Astrocyte (in vitro differentiated cells and primary cell): ENCODE data around the gene MGAT2. TPM values are rescaled to one million over a fixed set of nuclear protein-coding genes. Genes with fewer than 3 reads are reported as not detected.
A peak's percentile ranks its signal among the peaks of the same experiment; 100 is the strongest.
"Not testable (repeated sequence)": the region's sequence is repeated elsewhere in the genome, so short reads cannot be mapped to it uniquely, and the experiment has no call there.

Experiments
- DNase-seq: peaks from one replicate; pipeline ENCODE4 v3.0.0-alpha.2; 2010; ENCODE audit warnings: low read depth
- FAIRE-seq: peaks from 2 replicates; lab custom pipeline; 2011; peaks lifted over from hg19 to GRCh38; lab: Jason Lieb, UNC
- H2AFZ ChIP-seq: 2 replicates; pipeline ENCODE4 v1.6.0; 2012; ENCODE audit warnings: low read depth, low read length, inconsistent platforms
- H3K27ac ChIP-seq: 2 replicates; pipeline ENCODE4 v1.5.1; 2011; ENCODE audit warnings: low read depth, low read length, inconsistent platforms
- H3K27me3 ChIP-seq: 2 replicates; pipeline ENCODE4 v1.6.0; 2011; ENCODE audit warnings: low read length, inconsistent platforms; ENCODE audit not compliant: insufficient read depth
- H3K36me3 ChIP-seq: 2 replicates; pipeline ENCODE4 v1.5.1; 2011; ENCODE audit warnings: low read length, inconsistent platforms; ENCODE audit not compliant: insufficient read depth
- H3K4me1 ChIP-seq: 2 replicates; pipeline ENCODE4 v1.5.1; 2011; ENCODE audit warnings: low read length, inconsistent platforms; ENCODE audit not compliant: insufficient read depth
- H3K4me2 ChIP-seq: 2 replicates; pipeline ENCODE4 v1.6.0; 2012; ENCODE audit warnings: low read length, inconsistent platforms
- H3K4me3 ChIP-seq: 2 replicates; pipeline ENCODE4 v1.5.1; 2011; ENCODE audit warnings: low read depth, mild to moderate bottlenecking, low read length, inconsistent platforms; ENCODE audit not compliant: insufficient read depth
- H3K79me2 ChIP-seq: 2 replicates; pipeline ENCODE4 v1.6.0; 2012; ENCODE audit warnings: mild to moderate bottlenecking, low read length, inconsistent platforms; ENCODE audit not compliant: insufficient read depth
- H3K9ac ChIP-seq: 2 replicates; pipeline ENCODE4 v1.6.0; 2012; ENCODE audit warnings: mild to moderate bottlenecking, low read length, inconsistent platforms
- H3K9me3 ChIP-seq: 2 replicates; pipeline ENCODE4 v1.5.1; 2012; ENCODE audit warnings: low read depth, mild to moderate bottlenecking, low read length, inconsistent platforms; ENCODE audit not compliant: insufficient read depth
- H4K20me1 ChIP-seq: 2 replicates; pipeline ENCODE4 v1.6.0; 2012; ENCODE audit warnings: low read length, inconsistent platforms; ENCODE audit not compliant: insufficient read depth
- H3K27ac Mint-ChIP-seq: one replicate; pipeline ENCODE4 v1.8.0; 2021; ENCODE audit warnings: mild to moderate bottlenecking, mixed read lengths; ENCODE audit not compliant: unreplicated experiment
- H3K27me3 Mint-ChIP-seq: one replicate; pipeline ENCODE4 v1.8.0; 2021; ENCODE audit warnings: low read depth, mixed read lengths; ENCODE audit not compliant: unreplicated experiment
- H3K36me3 Mint-ChIP-seq: one replicate; pipeline ENCODE4 v1.8.0; 2021; ENCODE audit warnings: low read depth, mixed read lengths; ENCODE audit not compliant: unreplicated experiment
- H3K4me1 Mint-ChIP-seq: one replicate; pipeline ENCODE4 v1.8.0; 2021; ENCODE audit warnings: low read depth, mixed read lengths; ENCODE audit not compliant: unreplicated experiment
- H3K4me3 Mint-ChIP-seq: one replicate; pipeline ENCODE4 v1.8.0; 2021; ENCODE audit warnings: mild to moderate bottlenecking, moderate library complexity, mixed read lengths; ENCODE audit not compliant: unreplicated experiment
- H3K9me3 Mint-ChIP-seq: one replicate; pipeline ENCODE4 v1.8.0; 2021; ENCODE audit warnings: mild to moderate bottlenecking, mixed read lengths; ENCODE audit not compliant: unreplicated experiment
- EZH2 ChIP-seq: IDR thresholded peaks from 2 replicates; pipeline ENCODE4 v1.6.1; 2012; ENCODE audit warnings: mild to moderate bottlenecking, low read length, inconsistent platforms; ENCODE audit not compliant: insufficient read depth
- total RNA-seq: library from RNA; stranded (reverse); gene quantifications from 2 replicates; pipeline ENCODE4 v1.2.1, GENCODE V29; 2021
- TF ChIP-seq, protein P1 (sequence below): IDR thresholded peaks from 2 replicates; pipeline ENCODE4 v1.5.1; 2011; ENCODE audit warnings: low read depth, mild to moderate bottlenecking, inconsistent platforms, low read length, moderate library complexity; ENCODE audit not compliant: insufficient read depth

MGAT2 gene
- total RNA-seq, 1 donor from 2014 or later, result 56.0 TPM

DNA sequence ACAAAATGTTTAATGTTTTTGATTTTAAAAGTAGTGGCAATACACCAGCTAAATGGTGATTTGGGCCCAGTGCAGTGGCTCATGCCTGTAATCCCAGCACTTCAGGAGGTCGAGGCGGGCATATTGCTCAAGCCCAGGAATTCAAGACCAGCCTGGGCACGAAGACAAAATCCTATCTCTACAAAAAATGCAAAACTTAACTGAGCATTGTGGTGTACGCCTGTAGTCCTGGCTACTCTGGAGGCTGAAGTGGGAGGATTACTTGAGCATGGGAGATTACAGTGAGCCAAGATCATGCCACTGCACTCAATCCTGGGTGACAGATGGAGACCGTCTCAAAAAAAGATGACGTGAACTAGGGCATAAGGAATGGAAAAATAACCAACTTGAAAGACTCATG is 4.8 kb upstream of the MGAT2 start:
- no peak for FAIRE-seq
- Histone ChIP-seq H3K27me3 (no peaks in the 10 kb centered on the region), H3K9ac (no peak overlapping the region), H2AFZ (no peak overlapping the region), H3K4me2 (no peak overlapping the region), H3K27ac (no peak overlapping the region), H3K4me3 (no peak overlapping the region), H3K36me3 (peaks cover 13% of the 10 kb centered on the region), H3K79me2 (peaks cover 49% of the 10 kb centered on the region), H3K4me1 (peaks cover 23% of the 10 kb centered on the region), H3K9me3 (no peaks in the 10 kb centered on the region), H4K20me1 (peaks cover 31% of the 10 kb centered on the region)
- H3K27ac Mint-ChIP-seq, result no peak overlapping the region
- TF ChIP-seq, protein P1, sequence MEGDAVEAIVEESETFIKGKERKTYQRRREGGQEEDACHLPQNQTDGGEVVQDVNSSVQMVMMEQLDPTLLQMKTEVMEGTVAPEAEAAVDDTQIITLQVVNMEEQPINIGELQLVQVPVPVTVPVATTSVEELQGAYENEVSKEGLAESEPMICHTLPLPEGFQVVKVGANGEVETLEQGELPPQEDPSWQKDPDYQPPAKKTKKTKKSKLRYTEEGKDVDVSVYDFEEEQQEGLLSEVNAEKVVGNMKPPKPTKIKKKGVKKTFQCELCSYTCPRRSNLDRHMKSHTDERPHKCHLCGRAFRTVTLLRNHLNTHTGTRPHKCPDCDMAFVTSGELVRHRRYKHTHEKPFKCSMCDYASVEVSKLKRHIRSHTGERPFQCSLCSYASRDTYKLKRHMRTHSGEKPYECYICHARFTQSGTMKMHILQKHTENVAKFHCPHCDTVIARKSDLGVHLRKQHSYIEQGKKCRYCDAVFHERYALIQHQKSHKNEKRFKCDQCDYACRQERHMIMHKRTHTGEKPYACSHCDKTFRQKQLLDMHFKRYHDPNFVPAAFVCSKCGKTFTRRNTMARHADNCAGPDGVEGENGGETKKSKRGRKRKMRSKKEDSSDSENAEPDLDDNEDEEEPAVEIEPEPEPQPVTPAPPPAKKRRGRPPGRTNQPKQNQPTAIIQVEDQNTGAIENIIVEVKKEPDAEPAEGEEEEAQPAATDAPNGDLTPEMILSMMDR, result no peak
- TF ChIP-seq EZH2, result no peak
- peaks cover 19% of the 10 kb centered on the region for H3K4me1 Mint-ChIP-seq
- H3K4me3 Mint-ChIP-seq, result no peak overlapping the region
- H3K9me3 Mint-ChIP-seq, result no peaks in the 10 kb centered on the region
- H3K36me3 Mint-ChIP-seq, result peaks cover 10% of the 10 kb centered on the region
- H3K27me3 Mint-ChIP-seq, result no peaks in the 10 kb centered on the region
- DNase-seq, result no peak

GRCh38 chr14:49617852-49618519 is 2.6 kb upstream of the MGAT2 start:
- TF ChIP-seq, protein P1, result no peak
- no peak for TF ChIP-seq EZH2
- Mint-ChIP-seq H3K36me3 (peaks cover 9% of the 10 kb centered on the region), H3K27ac (peak overlapping the region; percentile 82), H3K27me3 (no peaks in the 10 kb centered on the region), H3K4me1 (peaks cover 25% of the 10 kb centered on the region), H3K9me3 (no peaks in the 10 kb centered on the region), H3K4me3 (peak overlapping the region; percentile 98)
- Histone ChIP-seq H3K4me3 (peak overlapping the region; percentile 15), H3K79me2 (peaks cover 66% of the 10 kb centered on the region), H3K9ac (no peak overlapping the region), H3K4me1 (peaks cover 31% of the 10 kb centered on the region), H3K27ac (peak overlapping the region; percentile 3), H3K4me2 (peak overlapping the region; percentile 99), H3K27me3 (no peaks in the 10 kb centered on the region), H3K36me3 (peaks cover 13% of the 10 kb centered on the region), H3K9me3 (no peaks in the 10 kb centered on the region), H2AFZ (no peak overlapping the region), H4K20me1 (peaks cover 51% of the 10 kb centered on the region)
- no peak for FAIRE-seq
- DNase-seq, result no peak

DNA sequence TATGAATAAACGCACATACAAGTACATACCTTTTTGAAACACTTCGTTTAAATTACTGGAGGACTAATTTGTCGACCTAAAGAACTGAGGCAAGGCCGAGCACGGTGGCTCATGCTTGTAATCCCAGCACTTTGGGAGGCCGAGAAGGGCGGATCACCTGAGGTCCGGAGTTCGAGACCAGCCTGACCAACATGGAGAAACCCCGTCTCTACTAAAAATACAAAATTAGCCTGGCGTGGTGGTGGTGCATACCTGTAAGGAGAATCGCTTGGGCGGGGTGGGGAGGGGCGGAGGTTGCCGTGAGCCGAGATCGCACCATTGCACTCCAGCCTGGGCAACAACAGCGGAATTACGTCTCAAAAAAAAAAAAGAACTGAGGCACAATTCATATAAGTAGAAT is 1.3 kb upstream of the MGAT2 start:
- H3K27me3 Mint-ChIP-seq, FAIRE-seq, DNase-seq, H3K36me3 Mint-ChIP-seq, H3K9me3 Mint-ChIP-seq, H3K9me3 ChIP-seq, H3K27me3 ChIP-seq, H2AFZ ChIP-seq: not testable (repeated sequence)
- Mint-ChIP-seq H3K4me3 (peak overlapping the region; percentile 98), H3K27ac (peak overlapping the region; percentile 98), H3K4me1 (peaks cover 30% of the 10 kb centered on the region)
- H3K4me3 ChIP-seq, result peak overlapping the region; percentile 98
- peaks cover 64% of the 10 kb centered on the region for H4K20me1 ChIP-seq
- H3K9ac ChIP-seq, result peak overlapping the region; percentile 98
- peak overlapping the region; percentile 98 for H3K27ac ChIP-seq
- peaks cover 37% of the 10 kb centered on the region for H3K4me1 ChIP-seq
- peaks cover 13% of the 10 kb centered on the region for H3K36me3 ChIP-seq
- H3K4me2 ChIP-seq, result peak overlapping the region; percentile 99
- H3K79me2 ChIP-seq, result peaks cover 71% of the 10 kb centered on the region
